GM12878 (cell line): ENCODE data around the gene TSKU. TPM values are rescaled to one million over a fixed set of nuclear protein-coding genes. Genes with fewer than 3 reads are reported as not detected.

Experiments
- EED ChIP-seq: sonication (generic); IDR thresholded peaks from 2 replicates; pipeline ENCODE4 v1.6.1; 2016; ENCODE audit warnings: antibody characterized with exemption, low read depth
- MTA3 ChIP-seq: IDR thresholded peaks from 2 replicates; pipeline ENCODE4 v1.6.1; 2012; ENCODE audit warnings: low read length, inconsistent platforms, borderline replicate concordance
- MYB ChIP-seq: fragments of 150-350 bp; IDR thresholded peaks from 2 replicates; pipeline ENCODE4 v1.6.1; 2014; ENCODE audit warnings: mild to moderate bottlenecking, low read depth, low read length, borderline replicate concordance
- NR2C1 ChIP-seq: fragments of 450-650 bp; IDR thresholded peaks from 2 replicates; pipeline ENCODE4 v1.6.1; 2017; ENCODE audit warnings: antibody characterized with exemption, mild to moderate bottlenecking, moderate library complexity
- POLR2A ChIP-seq: IDR thresholded peaks from 2 replicates; pipeline ENCODE4 v1.6.1; 2011; ENCODE audit warnings: low read depth, mild to moderate bottlenecking, low read length
- RAD21 ChIP-seq: IDR thresholded peaks from 2 replicates; pipeline ENCODE4 v1.6.1; 2011; ENCODE audit warnings: mild to moderate bottlenecking, low read depth, low read length, moderate library complexity; ENCODE audit not compliant: insufficient read depth
- ZSCAN29 ChIP-seq: fragments of 450-650 bp; IDR thresholded peaks from 2 replicates; pipeline ENCODE4 v1.6.1; 2017; ENCODE audit warnings: mild to moderate bottlenecking, moderate library complexity
- polyA plus RNA-seq, 11 experiments: library from polyadenylated mRNA; depleted of rRNA in 4 of 11; unstranded in 6 of 11; stranded (reverse) in 5 of 11; fragments of >200 nt; fragmentation: Nextera tagmentation in 4 of 11; fragmentation: Illumina TruSeq in 1 of 11; extraction: Ambion mirVana in 4 of 11; extraction: Trizol in 1 of 11; gene quantifications; 1 replicate in 1 of 11; 2 replicates in 10 of 11; pipeline versions ENCODE4 v1.2.1 to v1.2.3, GENCODE V29; 2011 to 2016; ENCODE audit warnings: inconsistent platforms in 2 of 11, missing spikeins in 2 of 11, low read depth in 1 of 11
- total RNA-seq, 4 experiments: library from RNA; depleted of rRNA in 3 of 4; stranded (reverse); fragments of >200 nt in 3 of 4; fragmentation: Illumina TruSeq in 1 of 4; extraction: Trizol in 1 of 4; gene quantifications; 2 replicates each; pipeline versions ENCODE4 v1.2.1 to v1.2.3, GENCODE V29; 2013 to 2021
- TF ChIP-seq, protein P1 (sequence below): fragments of 450-650 bp; IDR thresholded peaks from 2 replicates; pipeline ENCODE4 v1.6.1; 2016; ENCODE audit warnings: mild to moderate bottlenecking, moderate library complexity, borderline replicate concordance

The TSKU gene
- total and polyA plus RNA-seq, 10 of the 15 experiments (the other 5 are each of a cell fraction or from before 2014, with no cell fraction given), result 0.04 to 1.5 (median 0.62) TPM

DNA sequence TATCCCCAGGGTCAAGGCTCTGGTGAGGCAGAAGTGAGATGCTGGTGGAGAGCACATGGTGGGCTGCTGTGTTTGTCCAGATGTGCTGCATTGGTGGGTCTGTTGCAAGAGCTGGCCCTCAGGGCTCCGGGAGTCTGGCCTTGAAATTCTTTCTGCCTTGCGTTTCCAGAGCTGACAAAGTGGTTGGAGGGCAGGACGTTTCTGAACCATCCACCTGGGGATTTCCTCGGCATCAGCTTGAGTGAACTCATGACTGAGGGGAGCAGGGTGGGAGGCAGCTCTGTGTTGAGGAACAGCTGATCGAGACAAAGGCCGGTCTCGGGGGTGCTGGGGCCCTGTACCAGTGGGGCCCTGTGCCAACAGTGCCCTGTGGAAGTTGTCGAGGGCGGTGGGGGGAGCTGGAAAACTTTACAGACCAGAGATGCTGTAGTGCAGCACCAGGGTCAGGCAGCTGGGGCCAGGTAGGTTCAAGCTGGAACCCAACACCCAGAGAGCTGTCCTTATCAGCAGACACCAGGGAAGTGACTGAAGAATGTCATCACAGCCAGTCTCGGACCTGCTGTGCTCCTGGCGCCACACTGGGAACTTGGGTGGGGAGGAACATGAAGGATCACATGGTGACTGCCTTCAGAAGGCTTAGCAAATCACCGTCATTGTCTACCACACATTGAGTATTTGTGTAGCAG, 4.9 kb downstream of the TSKU start (continued):
- TF ChIP-seq, protein P1, sequence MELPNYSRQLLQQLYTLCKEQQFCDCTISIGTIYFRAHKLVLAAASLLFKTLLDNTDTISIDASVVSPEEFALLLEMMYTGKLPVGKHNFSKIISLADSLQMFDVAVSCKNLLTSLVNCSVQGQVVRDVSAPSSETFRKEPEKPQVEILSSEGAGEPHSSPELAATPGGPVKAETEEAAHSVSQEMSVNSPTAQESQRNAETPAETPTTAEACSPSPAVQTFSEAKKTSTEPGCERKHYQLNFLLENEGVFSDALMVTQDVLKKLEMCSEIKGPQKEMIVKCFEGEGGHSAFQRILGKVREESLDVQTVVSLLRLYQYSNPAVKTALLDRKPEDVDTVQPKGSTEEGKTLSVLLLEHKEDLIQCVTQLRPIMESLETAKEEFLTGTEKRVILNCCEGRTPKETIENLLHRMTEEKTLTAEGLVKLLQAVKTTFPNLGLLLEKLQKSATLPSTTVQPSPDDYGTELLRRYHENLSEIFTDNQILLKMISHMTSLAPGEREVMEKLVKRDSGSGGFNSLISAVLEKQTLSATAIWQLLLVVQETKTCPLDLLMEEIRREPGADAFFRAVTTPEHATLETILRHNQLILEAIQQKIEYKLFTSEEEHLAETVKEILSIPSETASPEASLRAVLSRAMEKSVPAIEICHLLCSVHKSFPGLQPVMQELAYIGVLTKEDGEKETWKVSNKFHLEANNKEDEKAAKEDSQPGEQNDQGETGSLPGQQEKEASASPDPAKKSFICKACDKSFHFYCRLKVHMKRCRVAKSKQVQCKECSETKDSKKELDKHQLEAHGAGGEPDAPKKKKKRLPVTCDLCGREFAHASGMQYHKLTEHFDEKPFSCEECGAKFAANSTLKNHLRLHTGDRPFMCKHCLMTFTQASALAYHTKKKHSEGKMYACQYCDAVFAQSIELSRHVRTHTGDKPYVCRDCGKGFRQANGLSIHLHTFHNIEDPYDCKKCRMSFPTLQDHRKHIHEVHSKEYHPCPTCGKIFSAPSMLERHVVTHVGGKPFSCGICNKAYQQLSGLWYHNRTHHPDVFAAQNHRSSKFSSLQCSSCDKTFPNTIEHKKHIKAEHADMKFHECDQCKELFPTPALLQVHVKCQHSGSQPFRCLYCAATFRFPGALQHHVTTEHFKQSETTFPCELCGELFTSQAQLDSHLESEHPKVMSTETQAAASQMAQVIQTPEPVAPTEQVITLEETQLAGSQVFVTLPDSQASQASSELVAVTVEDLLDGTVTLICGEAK, result no peak
- no peak for TF ChIP-seq MTA3
- TF ChIP-seq ZSCAN29, result no peak
- TF ChIP-seq MYB, result no peak
- TF ChIP-seq POLR2A, result no peak
- TF ChIP-seq EED, result no peak
- no peak for TF ChIP-seq RAD21
- no peak for TF ChIP-seq NR2C1
